Stomach (tissue), 4 donors: Measurements from ENCODE around the gene NTM.
"Not testable (repeated sequence)": the region's sequence is repeated elsewhere in the genome, so short reads cannot be mapped to it uniquely, and the experiment has no call there.

Experiments
- CTCF ChIP-seq, 7 experiments: fragments of 450-650 bp in 4 of 7; fragments of 200-600 bp in 3 of 7; sonication (generic) in 3 of 7; IDR thresholded peaks; one replicate each; pipeline ENCODE4 v1.5.1; 2016 to 2019; ENCODE audit warnings: antibody characterized with exemption in 7 of 7, control low read depth in 2 of 7, mild to moderate bottlenecking in 1 of 7
- POLR2A ChIP-seq, 4 donors: fragments of 450-650 bp; IDR thresholded peaks; one replicate each; pipeline ENCODE4 v1.6.1; 2016; ENCODE audit warnings: antibody characterized with exemption in 4 of 4, control low read depth in 2 of 4, mild to moderate bottlenecking in 1 of 4, moderate library complexity in 1 of 4

GRCh38 chr11:132319419-132319818 is 949.0 kb downstream of the NTM start:
- not testable (repeated sequence) for TF ChIP-seq CTCF, POLR2A (IDR thresholded peaks at IDR 0.05)
